ENCODE measurements around the gene EFNB3.

Gene EFNB3, protein sequence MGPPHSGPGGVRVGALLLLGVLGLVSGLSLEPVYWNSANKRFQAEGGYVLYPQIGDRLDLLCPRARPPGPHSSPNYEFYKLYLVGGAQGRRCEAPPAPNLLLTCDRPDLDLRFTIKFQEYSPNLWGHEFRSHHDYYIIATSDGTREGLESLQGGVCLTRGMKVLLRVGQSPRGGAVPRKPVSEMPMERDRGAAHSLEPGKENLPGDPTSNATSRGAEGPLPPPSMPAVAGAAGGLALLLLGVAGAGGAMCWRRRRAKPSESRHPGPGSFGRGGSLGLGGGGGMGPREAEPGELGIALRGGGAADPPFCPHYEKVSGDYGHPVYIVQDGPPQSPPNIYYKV
- 0 to 0.19 (median 0) reads per million in 3 experiments for total RNA-seq

DNA sequence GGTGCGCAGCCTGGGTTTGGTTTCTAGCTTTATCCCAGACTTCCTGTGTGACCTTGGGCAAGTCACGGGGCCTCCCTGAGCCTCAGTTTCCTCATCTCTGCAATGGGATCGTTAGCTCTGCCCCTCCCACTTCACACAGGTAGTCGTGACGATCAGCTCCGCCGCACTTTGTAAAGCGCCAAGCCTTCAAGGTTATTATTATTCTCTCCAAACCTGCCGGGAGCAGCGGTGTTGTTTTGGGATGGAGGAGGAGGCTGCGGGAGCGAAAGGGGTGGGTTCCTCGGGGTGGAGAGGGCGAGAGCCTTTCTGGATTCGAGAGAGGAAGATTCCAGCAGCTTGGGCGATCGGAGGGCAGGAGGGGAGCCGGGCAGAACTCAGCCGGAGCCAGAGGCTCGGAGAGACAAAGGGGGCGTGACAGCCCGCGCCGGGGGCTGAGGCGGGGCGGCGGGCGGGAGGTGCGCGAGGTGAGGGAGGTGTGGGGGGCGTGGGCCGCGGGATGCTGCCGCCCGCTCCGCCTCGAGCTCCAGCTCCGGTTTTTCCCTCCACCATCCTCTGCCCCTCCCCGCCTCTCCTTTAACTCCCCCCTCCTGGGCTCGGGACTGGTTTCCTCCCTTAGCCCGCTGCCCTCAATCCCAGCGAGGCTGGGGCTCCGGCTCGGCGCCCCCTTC is at the start of gene EFNB3:
Gene EFNB3 (plus strand): TSS at position 602 of the 668 bp plus-strand sequence. CDS start 397 bp downstream, outside the sequence.
- no peak for DNase-seq

DNA sequence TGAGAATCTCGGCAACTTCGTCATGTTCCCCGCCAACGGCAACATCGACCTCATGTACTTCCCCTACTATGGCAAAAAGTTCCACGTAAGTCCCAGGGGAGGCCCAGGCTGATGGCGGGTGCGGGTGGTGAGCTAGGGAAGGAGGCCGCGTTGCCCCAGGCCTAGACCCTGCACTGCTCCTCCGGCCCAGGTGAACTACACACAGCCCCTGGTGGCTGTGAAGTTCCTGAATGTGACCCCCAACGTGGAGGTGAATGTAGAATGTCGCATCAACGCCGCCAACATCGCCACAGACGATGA is 49.5 kb upstream of the EFNB3 start:
- no peak for DNase-seq

DNA sequence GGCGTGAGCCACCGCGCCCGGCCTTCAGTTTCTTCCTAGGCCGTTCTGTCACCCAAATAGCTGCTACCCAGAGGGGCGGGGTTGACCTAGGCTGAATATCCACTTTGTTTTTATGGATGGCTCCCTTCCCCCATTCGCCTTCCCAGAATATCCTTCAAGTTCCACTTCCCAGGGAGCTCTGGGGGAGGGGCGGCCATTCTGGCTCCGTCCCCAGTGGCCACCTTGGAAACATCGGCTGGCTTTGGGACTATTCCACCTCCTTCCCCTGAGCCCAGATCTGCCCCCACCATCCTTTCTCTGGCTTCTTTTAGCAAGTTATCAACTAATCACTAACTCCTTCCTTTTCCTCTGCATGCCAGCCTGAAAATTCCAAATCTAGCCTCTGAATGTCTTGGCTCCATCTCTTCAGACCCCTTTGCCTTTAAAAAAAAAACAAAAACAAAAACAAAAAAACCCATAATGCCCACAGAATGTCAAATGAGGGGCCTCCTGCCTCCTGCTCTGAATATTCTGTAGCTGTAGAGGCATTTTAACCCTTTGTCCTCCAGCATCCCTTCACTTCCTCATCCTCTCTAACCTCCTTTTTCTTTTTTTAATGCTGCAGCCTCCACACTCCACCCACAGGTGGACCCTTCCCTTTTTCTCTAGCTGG is 47.9 kb upstream of the EFNB3 start:
- DNase-seq: no peak

DNA sequence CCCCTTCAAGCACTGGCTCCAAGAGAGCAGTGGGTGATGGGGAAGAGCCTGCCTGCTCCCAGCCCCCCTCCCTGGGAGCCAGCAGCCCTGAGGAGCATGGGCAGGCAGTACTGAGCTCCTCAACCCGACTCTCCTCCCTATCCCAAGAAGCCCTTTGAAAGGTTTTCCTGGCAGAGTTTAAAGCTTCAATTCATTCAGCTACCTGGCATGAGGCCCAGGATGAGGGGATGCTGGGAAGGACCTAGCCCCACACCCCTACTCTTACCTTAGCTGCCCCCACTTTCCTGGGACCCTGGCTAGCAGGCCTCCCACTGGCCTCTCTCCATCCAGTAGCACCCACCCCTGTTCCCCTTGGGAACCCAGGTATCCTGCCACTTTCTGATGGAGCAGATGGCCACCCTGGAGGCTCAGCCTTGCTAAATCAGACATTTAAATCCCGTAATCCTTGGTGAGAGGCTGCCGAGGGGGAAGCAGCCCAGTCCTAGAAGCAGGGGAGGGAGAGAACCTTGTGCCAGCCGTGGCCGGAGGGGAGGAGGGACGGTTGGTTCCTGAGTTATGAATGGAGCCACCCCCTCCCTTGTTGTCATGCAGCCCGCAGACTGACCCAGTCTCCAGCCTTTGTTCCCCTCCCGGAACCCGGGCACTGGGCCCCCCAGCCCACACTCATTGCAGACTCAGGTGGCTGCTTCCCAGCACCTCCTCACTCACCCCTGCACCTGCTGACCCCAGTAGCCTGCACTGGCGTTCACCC is 37.2 kb upstream of the EFNB3 start:
- DNase-seq: no peak

DNA sequence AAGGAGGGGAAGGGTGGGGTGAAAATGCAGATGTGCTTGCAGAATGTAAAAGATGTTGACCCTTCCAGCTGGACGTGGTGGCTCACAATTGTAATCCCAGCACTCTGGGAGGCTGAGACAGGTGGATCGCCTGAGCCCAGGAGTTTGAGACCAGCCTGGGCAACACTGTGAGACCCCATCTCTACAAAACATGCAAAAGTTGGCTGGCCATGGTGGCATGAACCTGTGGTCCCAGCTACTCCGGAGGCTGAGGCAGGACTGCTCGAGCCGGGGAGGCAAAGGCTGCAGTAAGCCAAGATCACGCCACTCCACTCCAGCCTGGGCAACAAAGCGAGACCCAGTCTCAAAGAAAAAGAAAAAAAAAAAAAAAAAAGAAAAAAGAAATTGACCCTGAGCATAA is 36.5 kb upstream of the EFNB3 start:
- DNase-seq: no peak

DNA sequence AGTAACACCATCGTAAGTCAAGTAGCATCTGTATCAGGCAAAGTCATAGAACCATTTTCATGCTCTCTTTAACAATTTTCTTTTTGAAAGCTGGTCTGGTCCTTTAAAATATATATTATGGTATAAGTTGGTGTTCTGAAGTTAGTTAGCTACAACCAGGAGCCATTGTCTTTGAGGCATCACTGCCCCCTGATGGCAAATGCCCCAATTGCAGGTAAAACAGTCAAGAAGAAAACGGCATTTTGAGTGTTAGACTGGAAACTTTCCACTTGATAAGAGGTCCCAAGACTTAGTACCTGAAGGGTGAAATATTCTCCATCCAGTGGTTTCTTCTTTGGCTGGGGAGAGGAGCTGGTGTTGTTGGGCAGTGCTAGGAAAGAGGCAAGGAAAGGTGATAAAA is 31.8 kb upstream of the EFNB3 start:
- DNase-seq: no peak

DNA sequence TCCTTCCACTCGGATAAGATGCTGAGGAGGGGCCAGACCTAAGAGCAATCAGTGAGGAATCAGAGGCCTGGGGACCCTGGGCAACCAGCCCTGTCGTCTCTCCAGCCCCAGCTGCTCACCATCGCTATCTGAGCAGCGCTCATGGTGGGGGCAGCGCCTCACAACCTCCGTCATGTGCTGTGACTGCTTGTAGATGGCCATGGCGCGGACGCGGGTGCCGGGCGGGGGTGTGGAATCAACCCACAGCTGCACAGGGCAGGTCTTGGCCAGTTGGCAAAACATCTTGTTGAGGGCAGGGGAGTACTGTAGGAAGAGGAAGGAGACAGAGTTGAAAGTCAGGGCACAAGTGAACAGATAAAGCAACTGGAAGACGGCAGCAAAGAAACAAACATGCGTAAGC is 30.1 kb upstream of the EFNB3 start:
- no peak for DNase-seq

DNA sequence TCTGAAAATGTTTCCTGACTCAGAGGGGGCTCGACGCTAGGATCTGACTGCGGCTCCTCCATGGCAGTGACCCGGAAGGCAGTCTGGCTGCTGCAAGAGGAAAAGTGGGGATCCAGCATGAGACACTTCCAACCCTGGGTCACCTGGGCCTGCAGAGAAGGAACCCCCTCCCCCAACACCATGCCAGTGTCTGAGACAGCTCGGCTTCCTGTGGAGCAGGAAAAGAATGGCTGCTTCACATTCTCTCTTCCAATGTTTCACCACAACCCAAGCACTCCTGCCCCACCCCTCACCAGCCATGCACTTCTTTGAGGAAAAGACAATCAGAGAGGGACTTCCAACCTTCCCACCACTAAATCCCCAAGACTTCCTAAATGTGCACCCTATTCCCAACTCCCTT is 28.5 kb upstream of the EFNB3 start:
- DNase-seq: no peak

DNA sequence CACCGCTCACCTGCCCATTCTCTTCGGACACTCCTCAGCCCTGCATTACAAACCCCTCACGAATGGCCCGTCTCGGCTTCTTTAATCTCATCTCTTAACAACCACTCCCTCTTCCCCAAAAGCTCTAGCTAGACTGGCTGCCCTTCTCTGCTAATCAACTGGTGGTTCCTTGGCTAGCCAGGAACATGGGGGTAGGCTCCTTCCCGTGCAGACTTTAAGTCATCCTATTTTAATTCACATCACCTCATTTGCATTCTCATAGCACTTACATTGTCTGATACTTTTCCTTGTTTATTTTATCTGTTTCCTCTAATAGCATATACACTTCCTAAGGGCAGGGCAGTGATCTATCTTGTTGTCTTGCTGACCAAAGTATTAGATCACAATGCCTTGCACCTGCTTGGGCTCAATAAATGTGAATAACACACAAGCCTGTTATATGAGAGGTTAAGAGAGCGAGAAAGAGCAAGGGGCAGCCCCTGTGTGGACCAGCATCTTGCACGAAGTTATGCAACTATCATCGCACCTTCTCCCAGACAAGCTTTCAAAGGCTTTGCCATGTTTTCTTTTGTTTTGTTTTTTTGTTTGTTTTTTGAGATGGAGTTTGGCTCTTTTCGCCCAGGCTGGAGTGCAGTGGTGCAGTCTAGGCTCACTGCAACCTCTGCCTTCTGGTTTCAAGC is 27.5 kb upstream of the EFNB3 start:
- no peak for DNase-seq

DNA sequence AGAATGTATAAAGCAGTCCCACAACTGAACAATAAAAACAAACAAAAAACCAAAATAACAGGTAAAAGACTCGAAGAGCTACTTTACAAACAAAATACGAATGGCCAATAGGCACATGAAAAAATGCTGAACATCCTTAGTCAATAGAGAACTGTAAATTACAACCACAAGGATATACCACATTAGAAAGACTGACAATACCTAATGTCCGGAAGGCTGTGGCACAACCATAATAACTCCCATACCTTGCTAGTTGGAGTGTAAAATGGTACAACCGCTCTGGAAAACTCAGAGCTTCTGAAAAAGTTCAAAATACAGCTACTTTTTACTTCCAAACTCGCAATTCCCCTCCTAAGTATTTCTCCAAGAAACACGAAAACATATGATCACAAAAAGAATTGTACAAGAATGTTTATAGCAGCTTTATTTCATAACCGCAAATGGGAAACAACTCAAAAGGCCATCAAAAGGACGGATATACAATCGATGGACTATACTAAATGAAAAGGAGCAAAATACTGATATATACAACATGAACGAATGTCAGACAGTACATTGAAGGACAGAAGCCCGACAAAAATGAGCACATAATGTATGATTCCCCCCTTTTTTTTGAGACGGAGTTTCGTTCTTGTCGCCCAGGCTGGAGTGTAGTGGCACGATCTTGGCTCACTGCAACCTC is 20.0 kb upstream of the EFNB3 start:
- DNase-seq: peak; percentile 24

DNA sequence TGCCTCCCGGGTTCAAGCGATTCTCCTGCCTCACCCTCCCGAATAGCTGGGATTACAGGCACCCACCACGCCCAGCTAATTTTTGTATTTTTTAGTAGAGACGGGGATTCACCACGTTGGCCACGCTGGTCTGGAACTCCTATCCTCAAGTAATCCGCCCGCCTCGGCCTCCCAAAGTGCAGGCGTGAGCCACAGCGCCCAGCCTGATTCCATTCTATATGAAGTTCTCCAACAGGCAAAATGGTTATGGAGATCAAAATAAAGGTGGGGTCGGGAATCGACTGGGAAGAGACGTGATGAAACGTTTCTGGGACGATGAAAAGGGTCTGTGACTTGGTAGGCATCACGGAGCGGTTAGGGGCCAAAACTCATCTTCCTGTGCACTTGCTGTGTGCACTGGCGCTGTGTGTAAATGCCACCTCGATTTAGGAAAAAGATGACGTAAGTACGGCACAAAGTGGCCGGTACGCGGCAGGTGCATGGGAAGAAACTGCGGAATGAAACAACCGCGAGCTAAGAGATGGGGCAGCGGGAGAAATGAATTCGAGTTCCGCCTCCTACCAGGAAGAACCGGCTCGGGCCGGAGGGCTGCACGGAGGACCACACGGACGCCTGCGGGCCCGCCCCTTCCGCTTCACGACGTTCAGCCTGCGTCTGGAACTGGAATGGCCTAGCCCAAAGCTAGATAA is 19.3 kb upstream of the EFNB3 start:
- DNase-seq: peak; percentile 89

DNA sequence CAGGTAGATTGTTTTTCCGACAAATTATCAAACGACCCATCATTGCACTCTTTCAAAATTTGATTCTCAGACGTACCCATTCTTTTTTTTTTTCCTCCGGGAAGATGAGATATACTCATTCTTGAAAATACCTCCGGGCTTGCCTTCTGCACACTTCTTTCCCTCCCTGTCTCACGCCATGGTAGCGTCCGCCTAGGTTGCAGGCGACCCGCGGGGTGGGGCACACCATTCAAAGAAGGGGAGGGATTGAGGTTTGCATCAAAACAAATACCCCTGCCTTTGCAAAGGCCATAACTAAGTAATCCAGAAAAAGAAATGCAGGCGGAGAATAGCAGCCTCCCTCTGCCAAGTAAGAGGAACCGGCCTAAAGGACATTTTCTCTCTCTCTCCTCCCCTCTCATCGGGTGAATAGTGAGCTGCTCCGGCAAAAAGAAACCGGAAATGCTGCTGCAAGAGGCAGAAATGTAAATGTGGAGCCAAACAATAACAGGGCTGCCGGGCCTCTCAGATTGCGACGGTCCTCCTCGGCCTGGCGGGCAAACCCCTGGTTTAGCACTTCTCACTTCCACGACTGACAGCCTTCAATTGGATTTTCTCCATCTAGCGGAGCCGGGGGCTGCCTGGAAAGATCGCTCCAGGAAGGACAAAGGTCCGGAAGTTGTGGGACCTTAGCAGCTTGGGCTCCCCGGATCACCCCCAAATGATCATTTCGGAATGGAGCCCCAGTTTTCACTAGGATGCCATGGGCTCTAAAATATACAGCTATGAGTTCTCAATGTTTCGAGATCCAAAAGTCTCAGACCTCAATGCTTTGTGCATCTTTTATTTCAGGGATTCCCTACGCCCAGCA is 18.6 kb upstream of the EFNB3 start:
- DNase-seq: peak; percentile 88

DNA sequence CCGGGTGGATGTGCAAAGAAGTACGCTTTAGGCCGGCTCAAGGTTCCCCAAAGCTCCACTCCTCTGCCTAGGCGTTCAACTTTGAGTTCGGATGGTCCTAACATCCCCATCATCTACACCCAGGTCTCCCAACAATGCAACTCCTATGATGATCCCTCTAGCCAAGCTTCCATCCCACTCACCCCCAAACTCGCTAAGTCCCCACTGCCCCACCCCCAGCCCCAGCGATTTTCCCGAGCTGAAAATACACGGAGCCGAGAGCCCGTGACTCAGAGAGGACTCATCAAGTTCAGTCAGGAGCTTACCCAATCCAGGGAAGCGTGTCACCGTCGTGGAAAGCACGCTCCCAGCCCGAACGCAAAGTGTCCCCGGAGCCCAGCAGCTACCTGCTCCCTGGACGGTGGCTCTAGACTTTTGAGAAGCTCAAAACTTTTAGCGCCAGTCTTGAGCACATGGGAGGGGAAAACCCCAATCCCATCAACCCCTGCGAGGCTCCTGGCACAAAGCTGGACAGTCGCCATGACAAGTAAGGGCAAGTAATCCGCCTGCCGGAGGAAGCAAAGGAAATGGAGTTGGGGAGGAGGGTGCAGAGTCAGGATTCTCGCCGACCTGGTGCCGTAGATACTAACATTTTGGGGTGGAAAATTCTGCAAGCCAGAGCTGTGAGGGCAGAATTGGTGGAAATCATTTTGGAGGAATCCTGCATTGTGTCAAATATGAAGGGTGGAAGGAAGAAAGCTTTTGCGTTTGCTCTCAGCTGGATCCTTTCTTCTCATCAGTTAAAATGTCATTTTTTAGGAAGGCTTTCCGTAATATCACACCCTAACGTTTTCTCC is 17.7 kb upstream of the EFNB3 start, which contains the start of gene TP53:
Gene TP53 (minus strand): TSS at position 419 of the 836 bp plus-strand sequence. CDS start 10,896 bp downstream, outside the sequence.
- DNase-seq: peak; percentile 89

DNA sequence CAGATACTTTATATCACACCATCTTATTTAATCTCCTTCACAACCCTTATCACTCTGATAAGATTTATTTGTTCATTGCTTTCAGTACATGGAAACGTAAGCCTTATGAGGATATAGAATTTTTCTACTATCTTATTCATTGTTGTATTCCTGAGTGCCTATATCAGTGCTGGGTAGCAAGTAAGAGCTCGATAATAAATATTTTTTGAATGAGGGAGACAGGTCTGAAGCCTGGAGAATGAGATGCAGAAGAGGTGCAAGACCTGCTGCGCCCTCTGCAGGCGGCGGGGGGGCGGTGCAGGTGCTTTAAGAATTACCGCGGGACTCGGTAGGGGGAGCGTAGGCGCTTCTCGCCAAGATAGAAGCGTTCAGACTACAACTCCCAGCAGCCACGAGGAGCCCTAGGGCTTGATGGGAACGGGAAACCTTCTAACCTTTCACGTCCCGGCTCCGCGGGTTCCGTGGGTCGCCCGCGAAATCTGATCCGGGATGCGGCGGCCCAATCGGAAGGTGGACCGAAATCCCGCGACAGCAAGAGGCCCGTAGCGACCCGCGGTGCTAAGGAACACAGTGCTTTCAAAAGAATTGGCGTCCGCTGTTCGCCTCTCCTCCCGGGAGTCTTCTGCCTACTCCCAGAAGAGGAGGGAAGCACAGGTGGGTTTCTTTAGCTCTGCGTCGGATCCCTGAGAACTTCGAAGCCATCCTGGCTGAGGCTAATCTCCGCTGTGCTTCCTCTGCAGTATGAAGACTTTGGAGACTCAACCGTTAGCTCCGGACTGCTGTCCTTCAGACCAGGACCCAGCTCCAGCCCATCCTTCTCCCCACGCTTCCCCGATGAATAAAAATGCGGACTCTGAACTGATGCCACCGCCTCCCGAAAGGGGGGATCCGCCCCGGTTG is 16.8 kb upstream of the EFNB3 start, which contains the start of gene WRAP53:
Gene WRAP53 (plus strand): TSS at position 570 of the 900 bp plus-strand sequence. CDS start 172 bp downstream, at position 742.
- peak; percentile 95 for DNase-seq

DNA sequence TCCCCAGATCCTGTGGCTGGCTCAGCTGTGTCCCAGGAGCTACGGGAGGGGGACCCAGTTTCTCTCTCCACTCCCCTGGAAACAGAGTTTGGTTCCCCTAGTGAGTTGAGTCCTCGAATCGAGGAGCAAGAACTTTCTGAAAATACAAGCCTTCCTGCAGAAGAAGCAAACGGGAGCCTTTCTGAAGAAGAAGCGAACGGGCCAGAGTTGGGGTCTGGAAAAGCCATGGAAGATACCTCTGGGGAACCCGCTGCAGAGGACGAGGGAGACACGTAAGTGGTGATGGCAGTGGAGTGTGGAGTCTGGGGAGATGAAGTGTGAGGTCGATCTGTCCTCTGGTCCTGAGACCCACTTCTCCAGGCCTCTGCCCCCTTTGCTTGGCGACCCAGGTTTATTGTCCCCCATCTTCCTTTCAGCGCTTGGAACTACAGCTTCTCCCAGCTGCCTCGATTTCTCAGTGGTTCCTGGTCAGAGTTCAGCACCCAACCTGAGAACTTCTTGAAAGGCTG is 16.1 kb upstream of the EFNB3 start:
- DNase-seq: no peak

DNA sequence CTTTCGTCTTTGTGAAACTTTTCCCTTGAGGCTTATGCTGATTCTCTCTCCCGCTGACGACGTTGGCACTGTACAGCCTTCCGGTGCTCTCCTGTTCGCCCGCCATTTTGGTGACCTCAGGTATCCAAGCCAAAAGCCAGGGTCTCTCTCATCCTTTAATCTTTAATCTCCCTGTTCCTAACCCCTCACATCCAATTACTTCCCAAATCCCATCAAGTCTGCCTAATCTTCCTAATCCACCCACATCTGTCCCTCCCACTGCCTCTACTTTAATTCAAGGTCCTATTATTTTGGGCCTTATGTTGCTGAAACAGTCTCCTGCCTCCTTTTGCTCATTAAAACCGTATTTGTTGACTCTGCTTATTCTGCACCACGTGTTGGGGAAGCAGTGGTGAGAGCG is 9.4 kb upstream of the EFNB3 start:
- no peak for DNase-seq

DNA sequence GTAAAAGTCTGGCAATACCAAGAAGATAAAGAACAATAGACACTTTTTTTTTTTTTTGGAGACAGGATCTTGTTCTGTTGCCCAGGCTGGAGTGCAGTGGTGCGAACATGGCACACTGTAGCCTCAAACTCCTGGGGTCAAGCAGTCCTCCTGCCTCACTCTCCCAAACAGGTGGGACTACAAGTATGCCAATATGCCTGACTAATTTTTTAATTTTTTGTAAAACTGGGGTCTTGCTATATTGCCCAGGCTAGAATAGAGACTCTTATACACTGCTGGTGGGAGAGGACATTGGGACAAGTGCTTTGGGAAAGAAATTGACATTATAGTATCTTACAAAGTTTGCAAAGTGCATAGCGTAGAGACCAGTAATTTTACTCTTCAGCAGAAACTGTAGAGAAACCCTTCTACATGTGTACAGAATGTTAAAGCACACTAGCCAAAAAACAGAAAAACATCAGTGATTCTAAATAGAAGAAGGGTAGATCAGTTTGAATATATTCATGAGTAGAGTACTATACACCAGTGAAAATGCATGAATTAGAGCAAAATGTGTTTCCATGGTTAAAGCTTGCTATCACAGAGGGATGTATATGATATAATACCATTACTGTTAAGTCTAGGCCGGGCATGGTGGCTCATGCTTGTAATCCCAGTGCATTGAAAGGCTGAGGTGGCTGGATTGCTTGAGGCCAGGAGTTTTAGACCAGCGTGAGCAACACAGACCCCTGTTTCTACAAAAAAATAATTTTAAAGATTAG is 7.0 kb upstream of the EFNB3 start:
- DNase-seq: no peak
